ENCODE measurements around the gene HBG2.
"Not testable (repeated sequence)": the region's sequence is repeated elsewhere in the genome, so short reads cannot be mapped to it uniquely, and the experiment has no call there.

HBG2 gene

DNA sequence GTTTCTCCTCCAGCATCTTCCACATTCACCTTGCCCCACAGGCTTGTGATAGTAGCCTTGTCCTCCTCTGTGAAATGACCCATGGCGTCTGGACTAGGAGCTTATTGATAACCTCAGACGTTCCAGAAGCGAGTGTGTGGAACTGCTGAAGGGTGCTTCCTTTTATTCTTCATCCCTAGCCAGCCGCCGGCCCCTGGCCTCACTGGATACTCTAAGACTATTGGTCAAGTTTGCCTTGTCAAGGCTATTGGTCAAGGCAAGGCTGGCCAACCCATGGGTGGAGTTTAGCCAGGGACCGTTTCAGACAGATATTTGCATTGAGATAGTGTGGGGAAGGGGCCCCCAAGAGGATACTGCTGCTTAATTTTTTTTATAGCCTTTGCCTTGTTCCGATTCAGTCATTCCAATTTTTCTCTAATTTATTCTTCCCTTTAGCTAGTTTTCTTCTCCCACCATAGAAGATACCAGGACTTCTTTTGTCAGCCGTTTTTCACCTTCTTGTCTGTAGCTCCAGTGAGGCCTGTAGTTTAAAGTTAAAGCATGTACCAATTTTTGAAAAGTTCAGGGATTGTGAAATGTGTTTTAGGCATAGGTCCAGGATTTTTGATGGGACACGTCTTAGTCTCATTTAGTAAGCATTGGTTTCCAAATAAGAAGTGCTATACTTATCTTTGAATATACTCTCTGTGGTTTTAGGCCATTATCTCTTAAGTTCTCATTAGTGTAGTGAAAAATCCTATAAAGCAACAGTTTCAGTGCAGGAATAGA lies at the start of gene HBG2:
Gene HBG2 (minus strand): TSS at position 136 of the 768 bp plus-strand sequence. CDS start 53 bp downstream, at position 83.
- DNase-seq (ENCODE audit: low read depth): not testable (repeated sequence)

DNA sequence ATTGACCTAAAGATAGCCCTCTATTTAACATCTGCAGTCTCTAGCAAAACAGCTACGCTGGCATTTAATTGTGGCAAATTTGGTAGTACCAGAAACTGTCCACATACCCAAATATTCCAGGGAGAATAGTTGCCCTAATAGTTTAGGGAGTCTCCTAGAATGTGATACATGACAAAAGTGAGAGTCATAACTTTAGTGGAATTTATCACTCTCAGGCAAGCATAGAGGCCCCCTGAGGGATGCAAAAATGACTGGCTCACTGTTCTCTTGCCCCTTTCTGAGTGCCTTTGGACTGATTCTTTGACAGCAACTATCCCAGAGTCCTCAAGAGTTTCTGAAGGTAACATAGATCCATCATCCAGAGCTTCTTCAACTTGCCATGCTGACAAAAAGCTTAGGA lies 49.5 kb upstream of the HBG2 start:
- no peak for DNase-seq (ENCODE audit: low read depth)

DNA sequence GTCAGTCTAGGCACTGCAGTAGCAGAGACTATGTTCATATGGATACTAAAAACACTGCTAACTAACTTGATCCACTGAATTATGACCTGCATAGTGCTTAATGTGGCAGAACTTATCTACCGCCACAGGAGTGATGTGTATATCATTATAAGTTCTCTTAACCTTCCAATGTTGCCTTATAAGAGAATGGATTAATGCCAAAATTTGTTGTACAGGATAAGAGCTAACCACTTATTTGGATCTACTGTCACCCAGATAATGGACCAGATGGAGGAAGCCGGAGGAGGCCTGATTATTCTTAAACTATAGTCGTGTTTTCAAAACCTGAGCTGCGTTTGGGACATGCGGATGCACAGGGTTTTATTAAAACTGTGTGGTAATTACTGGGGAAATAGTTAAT lies 49.0 kb upstream of the HBG2 start:
- DNase-seq (ENCODE audit: low read depth): no peak

DNA sequence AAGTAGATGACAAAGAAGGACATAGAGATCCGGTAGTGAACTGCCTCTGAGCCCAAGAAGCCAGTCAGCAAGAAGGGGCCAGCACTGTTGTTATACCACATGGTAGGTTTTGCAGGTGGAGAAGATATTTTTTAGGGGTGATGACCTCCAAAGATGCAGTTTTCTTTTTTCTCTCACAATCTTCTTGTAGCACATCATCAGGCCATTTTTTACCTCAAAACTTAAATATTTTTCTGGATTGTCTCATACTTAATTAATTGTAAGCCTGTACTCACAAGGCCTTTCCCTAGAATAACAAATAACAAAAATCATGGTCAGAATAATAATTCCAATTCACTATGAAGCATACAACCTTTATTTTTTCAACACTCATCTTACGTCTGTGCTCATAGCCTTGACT lies 47.3 kb upstream of the HBG2 start, which contains the start of gene OR51B4:
Gene OR51B4 (minus strand): TSS at position 101 of the 400 bp plus-strand sequence. CDS start 0 bp downstream, at position 101.
- no peak for DNase-seq (ENCODE audit: low read depth)

DNA sequence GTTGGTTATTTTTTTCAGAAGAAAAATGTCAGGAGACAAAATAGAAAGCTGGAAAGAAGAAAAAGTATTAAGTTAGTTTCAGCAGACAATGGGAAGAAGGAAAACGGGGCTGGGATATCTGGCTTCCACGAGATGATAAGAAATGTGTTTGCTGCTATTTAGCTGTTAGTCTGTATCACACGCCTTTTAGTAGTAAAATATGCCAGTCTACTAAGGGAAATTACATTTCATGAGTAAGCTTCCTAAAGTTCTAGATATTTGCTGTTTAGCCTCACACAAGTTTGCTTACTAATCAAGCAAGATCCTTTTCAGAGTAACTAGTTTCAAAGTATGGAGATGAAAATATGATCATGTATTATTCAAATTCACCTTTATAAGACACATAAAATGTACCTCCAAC lies 45.7 kb upstream of the HBG2 start:
- no peak for DNase-seq (ENCODE audit: low read depth)

DNA sequence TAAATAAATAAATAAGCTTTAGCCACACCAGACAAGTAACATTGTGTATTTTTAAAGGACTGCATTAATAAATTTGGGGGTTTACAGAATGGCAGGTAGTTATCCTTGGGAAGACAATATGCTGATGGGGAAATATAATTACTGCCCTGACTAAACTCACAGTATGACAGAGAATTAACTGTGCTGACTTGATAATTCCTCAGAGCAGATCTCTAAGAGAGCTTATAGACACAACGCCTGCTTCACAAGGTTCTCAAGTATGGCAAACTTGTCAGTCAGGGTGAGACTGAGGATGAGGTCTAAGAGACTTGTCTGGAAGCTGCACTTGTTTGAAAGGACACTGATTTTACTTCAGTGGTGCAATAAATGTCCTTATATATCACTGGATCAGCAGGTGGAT lies 43.9 kb upstream of the HBG2 start:
- DNase-seq (ENCODE audit: low read depth): no peak

DNA sequence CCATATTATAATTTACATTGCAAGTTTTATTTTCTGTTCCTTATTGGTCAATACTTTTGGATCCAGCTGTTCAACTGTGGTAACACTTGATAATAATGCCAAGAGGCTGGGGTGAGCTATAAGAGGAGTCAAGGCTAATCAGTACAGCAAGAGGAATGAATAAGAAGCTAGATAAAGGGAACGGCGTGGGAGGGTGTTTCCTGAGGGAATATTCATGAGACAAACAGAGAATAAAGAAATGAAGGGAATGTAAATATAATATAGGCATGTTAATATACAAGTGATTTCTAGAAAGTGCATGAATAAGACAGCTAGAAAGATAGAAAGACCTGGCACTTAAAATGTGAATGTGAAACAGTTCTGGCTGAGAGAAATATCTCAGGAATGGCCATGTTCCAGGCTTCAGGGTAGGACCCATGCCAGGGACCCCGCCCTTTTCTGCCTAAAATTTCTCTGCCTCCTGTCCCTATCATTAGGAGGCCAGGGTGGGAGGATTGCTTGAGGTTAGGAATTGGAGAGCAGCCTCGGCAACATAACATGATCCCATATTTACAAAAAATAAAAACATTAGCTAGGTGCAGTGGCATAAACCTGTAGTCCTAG lies 43.2 kb upstream of the HBG2 start:
- no peak for DNase-seq (ENCODE audit: low read depth)

DNA sequence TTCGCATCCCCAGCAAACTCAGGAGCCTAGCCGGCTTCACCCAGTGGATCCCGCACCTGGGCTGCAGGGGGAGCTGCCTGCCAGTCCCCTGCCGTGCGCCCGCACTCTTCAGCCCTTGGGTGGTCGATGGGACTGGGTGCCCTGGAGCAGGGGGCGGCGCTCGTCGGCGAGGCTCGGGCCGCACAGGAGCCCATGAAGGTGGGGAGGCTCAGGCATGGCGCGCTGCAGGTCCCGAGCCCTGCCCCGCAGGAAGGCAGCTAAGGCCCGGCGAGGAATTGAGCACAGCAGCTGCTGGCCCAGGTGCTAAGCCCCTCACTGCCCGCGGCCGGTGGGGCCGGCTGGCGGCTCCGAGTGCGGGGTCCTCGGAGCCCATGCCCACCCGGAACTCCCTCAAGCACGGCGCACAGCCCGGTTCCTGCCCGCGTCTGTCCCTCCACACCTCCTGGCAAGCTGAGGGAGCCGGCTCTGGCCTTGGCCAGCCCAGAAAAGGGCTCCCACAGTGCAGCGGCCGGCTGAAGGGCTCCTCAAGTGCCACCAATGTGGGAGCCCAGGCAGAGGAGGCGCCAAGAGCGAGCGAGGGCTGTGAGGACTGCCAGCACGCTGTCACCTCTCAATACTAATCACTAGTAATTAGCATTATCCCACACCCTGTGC lies 39.9 kb upstream of the HBG2 start:
- DNase-seq (ENCODE audit: low read depth): not testable (repeated sequence)

DNA sequence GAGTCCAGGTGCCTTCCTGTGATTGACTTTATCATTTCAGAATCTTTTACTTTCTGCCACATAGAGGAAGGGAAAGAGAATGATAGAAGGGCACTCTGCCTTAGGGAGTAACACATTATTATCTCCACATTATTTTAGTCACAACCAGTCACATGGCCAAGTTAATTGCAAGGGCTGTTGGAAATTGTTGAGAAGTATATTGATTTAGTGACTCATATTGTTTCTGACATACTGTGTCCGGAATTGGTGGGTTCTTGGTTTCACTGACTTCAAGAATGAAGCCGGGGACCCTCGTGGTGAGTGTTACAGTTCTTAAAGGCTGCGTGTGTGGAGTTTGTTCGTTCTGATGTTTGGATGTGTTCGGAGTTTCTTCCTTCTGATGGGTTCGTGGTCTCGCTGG lies 38.4 kb upstream of the HBG2 start:
- DNase-seq (ENCODE audit: low read depth): no peak

DNA sequence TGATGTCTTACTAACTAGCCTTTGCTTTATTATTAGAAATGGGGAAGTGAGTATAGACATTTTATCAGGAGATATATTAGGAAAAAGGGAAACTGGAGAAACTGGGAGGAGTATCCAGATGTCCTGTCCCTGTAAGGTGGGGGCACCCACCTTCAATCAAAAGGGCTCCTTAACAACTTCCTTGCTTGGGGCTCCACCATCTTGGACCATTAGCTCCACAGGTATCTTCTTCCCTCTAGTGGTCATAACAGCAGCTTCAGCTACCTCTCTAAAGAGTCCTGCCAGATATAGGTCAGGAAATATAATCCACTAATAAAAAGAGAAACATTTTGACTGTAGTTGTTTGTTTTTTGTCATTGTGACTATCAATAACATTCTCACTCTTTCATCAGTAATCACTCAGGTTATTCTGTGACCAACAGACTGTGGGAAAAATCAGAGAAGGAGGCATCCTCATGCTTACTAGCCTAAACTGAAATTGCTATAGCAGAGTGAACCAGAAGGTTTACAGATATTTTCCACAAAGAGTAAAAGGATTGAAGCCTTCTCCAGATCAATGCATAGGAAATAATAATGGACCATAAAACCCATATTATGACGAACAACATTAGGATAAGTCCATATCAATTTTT lies 36.7 kb upstream of the HBG2 start:
- DNase-seq (ENCODE audit: low read depth): no peak

DNA sequence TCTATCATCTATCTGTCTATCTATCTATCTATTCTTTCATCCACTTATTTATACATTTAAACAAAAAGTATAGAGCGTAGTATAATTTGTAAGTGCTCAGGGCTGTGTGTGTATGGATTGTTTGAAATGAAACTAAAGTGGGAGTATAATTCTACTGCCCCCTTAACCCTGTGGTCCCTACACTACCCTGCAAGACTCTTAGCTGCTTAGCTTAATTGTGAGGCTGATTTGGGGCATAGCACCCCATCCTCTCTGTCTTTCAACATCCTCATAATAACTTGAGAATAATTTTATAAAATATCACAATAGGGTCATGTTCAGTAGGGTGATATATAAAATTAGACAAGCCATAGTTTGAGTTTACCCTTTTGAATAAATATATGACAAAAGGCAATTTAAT lies 35.5 kb upstream of the HBG2 start:
- DNase-seq (ENCODE audit: low read depth): no peak

DNA sequence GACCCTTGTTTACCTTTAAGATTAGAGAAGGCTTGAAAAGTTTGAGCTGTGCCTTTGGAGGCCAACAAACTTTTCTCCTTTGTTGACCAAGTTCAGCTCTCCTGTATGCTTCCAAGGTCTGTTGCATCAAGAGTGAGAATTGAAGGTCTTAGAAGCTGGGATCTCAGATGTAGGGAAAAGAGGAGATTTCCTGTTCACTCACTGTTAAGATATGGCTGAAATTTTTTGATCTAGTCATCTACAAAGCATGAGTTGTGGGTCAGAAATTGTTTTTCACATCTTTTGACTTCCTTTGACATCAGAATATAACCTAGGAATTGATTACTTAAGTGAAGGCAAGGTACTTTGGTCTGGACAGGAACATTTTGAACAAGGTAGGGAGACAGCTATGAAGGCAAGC lies 35.1 kb upstream of the HBG2 start:
- DNase-seq (ENCODE audit: low read depth): no peak

DNA sequence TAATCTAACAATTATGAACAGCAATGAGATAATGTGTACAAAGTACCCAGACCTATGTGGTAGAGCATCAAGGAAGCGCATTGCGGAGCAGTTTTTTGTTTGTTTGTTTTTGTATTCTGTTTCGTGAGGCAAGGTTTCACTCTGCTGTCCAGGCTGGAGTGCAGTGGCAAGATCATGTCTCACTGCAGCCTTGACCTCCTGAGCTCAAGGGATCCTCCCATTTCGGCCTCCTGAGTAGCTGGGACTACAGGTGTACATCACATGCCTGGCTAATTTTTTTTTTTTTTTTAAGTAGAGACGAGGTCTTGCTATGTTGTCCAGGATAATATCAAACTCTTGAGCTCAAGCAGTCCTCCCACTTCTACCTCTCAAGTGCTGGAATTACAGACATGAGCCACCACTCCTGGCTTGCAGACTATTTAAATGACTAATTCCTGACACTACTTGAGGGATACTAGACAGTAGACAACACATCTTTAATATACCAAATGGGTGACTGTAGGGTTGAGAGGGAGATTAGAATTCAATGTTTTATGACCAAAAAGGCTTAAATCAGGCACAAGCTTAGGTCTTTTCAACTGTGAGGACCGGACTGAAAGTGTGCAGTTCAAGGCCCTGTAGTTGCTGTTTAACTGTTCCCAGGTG lies 34.4 kb upstream of the HBG2 start:
- no peak for DNase-seq (ENCODE audit: low read depth)

DNA sequence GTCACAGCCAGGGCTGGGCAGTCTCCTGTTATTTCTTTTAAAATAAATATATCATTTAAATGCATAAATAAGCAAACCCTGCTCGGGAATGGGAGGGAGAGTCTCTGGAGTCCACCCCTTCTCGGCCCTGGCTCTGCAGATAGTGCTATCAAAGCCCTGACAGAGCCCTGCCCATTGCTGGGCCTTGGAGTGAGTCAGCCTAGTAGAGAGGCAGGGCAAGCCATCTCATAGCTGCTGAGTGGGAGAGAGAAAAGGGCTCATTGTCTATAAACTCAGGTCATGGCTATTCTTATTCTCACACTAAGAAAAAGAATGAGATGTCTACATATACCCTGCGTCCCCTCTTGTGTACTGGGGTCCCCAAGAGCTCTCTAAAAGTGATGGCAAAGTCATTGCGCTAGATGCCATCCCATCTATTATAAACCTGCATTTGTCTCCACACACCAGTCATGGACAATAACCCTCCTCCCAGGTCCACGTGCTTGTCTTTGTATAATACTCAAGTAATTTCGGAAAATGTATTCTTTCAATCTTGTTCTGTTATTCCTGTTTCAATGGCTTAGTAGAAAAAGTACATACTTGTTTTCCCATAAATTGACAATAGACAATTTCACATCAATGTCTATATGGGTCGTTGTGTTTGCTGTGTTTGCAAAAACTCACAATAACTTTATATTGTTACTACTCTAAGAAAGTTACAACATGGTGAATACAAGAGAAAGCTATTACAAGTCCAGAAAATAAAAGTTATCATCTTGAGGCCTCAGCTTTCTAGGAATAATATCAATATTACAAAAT lies 33.7 kb upstream of the HBG2 start:
- no peak for DNase-seq (ENCODE audit: low read depth)

DNA sequence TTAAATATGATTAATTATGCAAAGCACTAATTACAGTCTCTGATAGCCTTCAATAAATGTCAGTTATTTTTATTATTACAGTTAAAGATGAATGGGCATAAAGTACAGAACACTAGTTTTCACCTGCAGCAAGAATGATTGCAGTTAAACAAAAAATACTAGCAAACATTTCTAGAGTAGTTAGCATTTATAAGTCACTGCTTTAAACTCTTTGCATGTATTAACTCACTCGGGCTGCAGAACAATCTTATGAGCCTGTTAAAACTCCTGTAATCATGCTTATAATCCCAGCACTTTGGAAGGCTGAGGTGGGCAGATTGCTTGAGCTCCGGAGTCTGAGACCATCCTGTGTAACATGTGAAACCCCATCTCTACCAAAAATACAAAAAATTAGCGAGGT lies 32.3 kb upstream of the HBG2 start:
- no peak for DNase-seq (ENCODE audit: low read depth)

DNA sequence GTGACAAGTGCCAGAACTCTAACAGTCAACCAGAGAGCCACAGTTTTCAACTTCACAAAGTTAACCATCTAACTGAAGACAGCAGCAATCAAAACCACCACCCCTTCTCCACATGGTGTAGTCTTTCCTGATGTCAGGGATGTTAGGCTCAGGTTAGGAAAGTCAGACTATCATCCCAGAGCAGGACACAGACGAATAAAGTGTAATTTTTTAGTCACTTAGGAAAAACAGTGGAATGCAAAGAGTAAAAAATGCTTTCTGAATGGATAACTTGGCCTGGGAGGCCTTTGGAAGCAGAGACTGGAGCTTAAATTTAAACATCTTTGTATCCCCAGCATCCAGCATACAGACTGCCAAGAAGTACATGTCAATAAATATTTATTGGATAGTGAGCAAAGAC lies 31.8 kb upstream of the HBG2 start:
- DNase-seq (ENCODE audit: low read depth): no peak

DNA sequence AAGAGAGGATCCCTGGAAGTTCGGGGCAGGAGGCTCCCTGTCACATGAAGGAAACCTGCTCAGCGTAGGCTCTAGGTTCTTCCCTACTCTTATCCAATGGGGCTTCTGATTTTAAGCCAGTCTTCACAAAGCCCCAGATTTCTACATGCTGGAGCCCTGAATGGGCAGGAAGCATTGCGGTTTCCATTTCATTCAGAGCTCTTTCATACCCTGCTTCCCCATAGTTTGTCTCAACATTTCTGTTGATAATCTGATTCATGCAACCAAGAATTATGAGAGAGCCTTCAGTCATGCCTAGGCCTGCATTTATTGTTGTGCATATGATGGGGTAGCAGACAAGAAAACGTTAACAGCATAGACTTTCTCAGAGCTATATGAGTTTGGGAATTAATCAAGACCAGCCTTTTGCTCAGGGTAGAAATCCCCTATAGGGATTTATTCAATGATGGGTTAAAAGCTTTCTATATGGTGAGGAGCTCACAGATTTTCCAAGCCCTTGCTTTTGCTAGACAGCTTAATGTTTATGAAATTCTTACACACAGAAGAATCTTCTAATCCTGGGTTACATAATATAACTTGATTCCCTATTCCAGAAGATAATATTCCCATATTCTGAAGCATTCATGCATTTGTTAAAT lies 31.2 kb upstream of the HBG2 start:
- no peak for DNase-seq (ENCODE audit: low read depth)

DNA sequence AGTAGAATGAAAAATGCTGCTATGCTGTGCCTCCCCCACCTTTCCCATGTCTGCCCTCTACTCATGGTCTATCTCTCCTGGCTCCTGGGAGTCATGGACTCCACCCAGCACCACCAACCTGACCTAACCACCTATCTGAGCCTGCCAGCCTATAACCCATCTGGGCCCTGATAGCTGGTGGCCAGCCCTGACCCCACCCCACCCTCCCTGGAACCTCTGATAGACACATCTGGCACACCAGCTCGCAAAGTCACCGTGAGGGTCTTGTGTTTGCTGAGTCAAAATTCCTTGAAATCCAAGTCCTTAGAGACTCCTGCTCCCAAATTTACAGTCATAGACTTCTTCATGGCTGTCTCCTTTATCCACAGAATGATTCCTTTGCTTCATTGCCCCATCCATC lies 30.1 kb upstream of the HBG2 start:
- no peak for DNase-seq (ENCODE audit: low read depth)

DNA sequence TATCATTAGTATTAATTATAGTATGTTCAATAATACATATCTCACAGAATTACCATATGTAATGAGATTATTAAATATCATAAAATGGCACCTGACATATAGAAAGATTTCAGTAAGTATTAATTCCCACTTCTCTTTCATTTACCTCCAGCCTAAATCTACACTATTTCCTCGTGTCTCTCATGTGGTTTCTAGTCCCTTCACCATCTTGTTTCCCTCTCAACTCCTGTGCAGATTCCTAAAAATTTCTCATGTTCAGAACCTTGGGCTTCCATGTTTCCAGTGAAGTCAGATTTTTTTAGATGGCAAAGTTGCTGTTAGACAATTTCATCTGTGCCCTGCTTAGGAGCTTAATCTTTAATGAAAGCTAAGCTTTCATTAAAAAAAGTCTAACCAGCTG lies 29.3 kb upstream of the HBG2 start:
- DNase-seq (ENCODE audit: low read depth): no peak

DNA sequence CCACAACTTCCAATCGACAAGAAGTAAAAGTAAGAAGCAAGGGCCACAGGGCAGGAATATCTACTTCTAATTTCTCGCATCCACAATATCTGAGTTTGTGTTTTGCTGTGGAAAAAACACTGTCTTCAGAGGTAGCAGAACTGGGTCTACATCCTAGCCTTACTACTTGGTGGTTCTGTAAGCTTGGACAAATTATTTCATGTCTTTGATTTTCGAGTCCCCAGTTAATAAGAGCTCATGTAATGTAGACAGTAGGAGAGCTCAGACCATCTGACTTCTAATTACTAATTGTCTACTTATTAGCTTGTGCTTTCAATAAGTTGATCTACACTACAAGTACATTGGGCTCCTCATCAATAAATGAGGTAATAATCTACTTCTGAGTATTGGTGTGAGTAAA lies 28.5 kb upstream of the HBG2 start:
- no peak for DNase-seq (ENCODE audit: low read depth)

DNA sequence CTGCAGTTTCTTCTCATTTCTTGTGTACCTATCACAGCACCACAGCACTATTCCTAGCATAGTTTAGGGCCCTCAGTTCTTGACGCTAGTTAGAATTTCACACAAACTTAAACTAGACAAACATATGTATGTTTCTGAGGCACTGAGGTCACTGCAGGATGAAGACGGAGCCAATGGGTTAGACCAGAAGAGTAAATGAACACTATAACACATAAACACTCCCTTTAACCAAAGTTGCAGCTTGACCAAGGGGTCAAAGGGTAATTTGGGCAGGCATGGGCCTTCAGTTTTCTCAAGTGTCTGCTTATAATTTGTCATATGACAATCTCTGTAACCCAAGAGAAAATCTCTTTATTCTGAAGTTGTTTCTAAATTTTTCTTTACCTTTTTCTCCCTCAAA lies 28.0 kb upstream of the HBG2 start:
- DNase-seq (ENCODE audit: low read depth): no peak

Data from HS-27A (cell line).